Activated CD4-positive, alpha-beta memory T cell treated with anti-CD3 and anti-CD28 coated beads for 36 hours (primary cell): ENCODE results near the gene NOTCH1. TPM values are rescaled to one million over a fixed set of nuclear protein-coding genes. Genes with fewer than 3 reads are reported as not detected.

Experiments used
- CTCF ChIA-PET: fragments of 350-600 bp; sonication (Branson Sonifier 250); formaldehyde crosslinking; loops from one replicate; lab custom pipeline; 2021; ENCODE audit warnings: antibody characterized with exemption, inconsistent platforms; lab: Charles Lee
- POLR2A ChIA-PET: fragments of 350-600 bp; sonication (Branson Sonifier 250); formaldehyde crosslinking; loops from one replicate; lab custom pipeline; 2021; ENCODE audit warnings: antibody characterized with exemption; lab: Charles Lee
- DNase-seq: peaks from one replicate; pipeline ENCODE4 v3.0.0-alpha.2; 2020
- H3K27ac Mint-ChIP-seq: one replicate; pipeline ENCODE4 v1.8.0; 2021; ENCODE audit warnings: mixed read lengths
- H3K27me3 Mint-ChIP-seq: one replicate; pipeline ENCODE4 v1.8.0; 2021; ENCODE audit warnings: mixed read lengths
- H3K36me3 Mint-ChIP-seq: one replicate; pipeline ENCODE4 v1.8.0; 2021; ENCODE audit warnings: mixed read lengths
- H3K4me1 Mint-ChIP-seq: one replicate; pipeline ENCODE4 v1.8.0; 2021; ENCODE audit warnings: low read depth, mixed read lengths
- H3K4me3 Mint-ChIP-seq: one replicate; pipeline ENCODE4 v1.8.0; 2021; ENCODE audit warnings: mild to moderate bottlenecking, mixed read lengths
- H3K9me3 Mint-ChIP-seq: one replicate; pipeline ENCODE4 v1.8.0; 2021; ENCODE audit warnings: mixed read lengths
- intact Hi-C: fragments of 100-400 bp; cut with micrococcal nuclease; formaldehyde crosslinking; loops from one replicate; pipeline ENCODE4 v1.15.1; 2023
- total RNA-seq, 2 experiments: library from RNA; stranded (reverse); gene quantifications; one replicate each; pipeline ENCODE4 v1.2.3, GENCODE V29; 2021

Gene NOTCH1
- total RNA-seq, 2 experiments from 2014 or later: 67.0 to 68.3 TPM

- ChIA-PET POLR2A (no interaction called here), CTCF (no interaction called here)
- H3K4me3 Mint-ChIP-seq: no peak overlapping the region
- no peak overlapping the region for H3K27ac Mint-ChIP-seq
- H3K27me3 Mint-ChIP-seq: no peaks in the 10 kb centered on the region
- no peaks in the 10 kb centered on the region for H3K9me3 Mint-ChIP-seq
- H3K4me1 Mint-ChIP-seq: no peaks in the 10 kb centered on the region
- H3K36me3 Mint-ChIP-seq: peaks cover 31% of the 10 kb centered on the region
- DNase-seq: no peak
- intact Hi-C loops: no loop called here
Observed at GRCh38 chr9:136472640-136473353, 73.1 kb downstream of the NOTCH1 start.

DNA sequence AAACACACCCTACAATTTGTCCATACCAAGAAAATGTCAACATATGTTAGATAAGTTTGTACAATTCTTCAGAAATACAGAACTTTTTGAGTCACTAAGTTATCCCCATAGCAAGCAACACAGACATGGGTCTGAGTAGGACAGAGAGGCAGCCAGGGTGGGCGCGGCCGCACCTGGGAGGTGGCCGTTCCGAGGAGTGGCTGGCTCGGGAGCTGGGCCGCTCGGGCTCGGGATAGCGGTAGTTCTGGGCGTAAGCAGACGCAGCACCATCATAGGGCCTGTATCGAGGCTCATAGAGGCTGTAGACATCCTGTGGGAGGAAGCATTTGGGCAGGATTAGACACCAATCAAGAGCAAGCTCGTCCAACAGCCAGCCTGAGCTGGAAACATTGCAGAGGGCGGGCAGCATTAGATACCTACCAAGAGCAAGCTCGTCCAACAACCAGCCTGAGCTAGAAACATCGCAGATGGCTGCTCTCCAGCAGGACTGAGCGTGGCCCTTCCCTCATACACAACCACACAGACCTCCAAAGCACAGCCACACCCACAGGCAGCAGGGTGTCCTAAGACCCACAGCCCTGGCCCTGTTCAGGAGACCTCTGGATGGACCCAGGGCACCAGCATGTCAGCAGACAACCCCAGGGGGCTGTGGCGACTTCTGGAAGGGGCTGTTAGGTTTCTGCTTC, 73.9 kb downstream of the NOTCH1 start:
- H3K36me3 Mint-ChIP-seq: peaks cover 29% of the 10 kb centered on the region
- CTCF ChIA-PET: no interaction called here
- H3K9me3 Mint-ChIP-seq: no peaks in the 10 kb centered on the region

GRCh38 chr9:136470792-136471469, 74.9 kb downstream of the NOTCH1 start:
- no peaks in the 10 kb centered on the region for H3K9me3 Mint-ChIP-seq
- intact Hi-C loops: no loop called here
- no peak overlapping the region for H3K4me3 Mint-ChIP-seq
- H3K4me1 Mint-ChIP-seq: no peaks in the 10 kb centered on the region
- no peak for DNase-seq
- no peak overlapping the region for H3K27ac Mint-ChIP-seq
- H3K27me3 Mint-ChIP-seq: no peaks in the 10 kb centered on the region
- POLR2A ChIA-PET: interaction anchor here (0.8 kb wide), 1 partner anchor 61 kb away, joined by 3 read pairs; no protein-coding TSS in a partner anchor
- H3K36me3 Mint-ChIP-seq: peaks cover 35% of the 10 kb centered on the region
- CTCF ChIA-PET: interaction anchor here (0.9 kb wide), 1 partner anchor 15 kb away, joined by 3 read pairs; no protein-coding TSS in a partner anchor

More for the DNA sequence above, 73.9 kb downstream of the NOTCH1 start:
- Mint-ChIP-seq H3K4me3 (no peak overlapping the region), H3K27ac (no peak overlapping the region), H3K27me3 (no peaks in the 10 kb centered on the region), H3K4me1 (no peaks in the 10 kb centered on the region)
- POLR2A ChIA-PET: no interaction called here
- no peak for DNase-seq
- intact Hi-C loops: no loop called here

DNA sequence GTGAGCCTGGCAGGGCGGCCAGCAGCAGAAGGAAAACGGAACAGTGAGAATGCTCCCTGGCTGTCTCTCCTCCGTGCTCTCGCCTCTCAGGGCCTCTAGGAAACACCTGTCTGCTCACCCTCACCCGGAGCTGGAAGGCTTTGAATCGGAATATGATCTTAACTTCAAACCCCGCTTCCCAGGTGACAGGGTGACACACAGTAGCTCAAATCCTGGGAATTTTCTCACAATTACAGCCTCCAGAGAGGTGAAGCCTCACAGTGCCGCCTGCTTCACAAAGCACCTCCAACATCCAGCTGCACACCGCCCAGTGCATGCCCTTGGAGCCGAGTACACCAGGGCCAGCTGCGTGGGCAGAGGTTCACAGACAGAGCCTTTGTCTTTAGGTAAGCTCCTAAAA, 75.5 kb downstream of the NOTCH1 start:
- intact Hi-C loops: no loop called here
- no peak for DNase-seq
- Mint-ChIP-seq H3K4me3 (no peak overlapping the region), H3K9me3 (no peaks in the 10 kb centered on the region), H3K36me3 (peaks cover 34% of the 10 kb centered on the region), H3K4me1 (no peaks in the 10 kb centered on the region), H3K27ac (no peak overlapping the region), H3K27me3 (no peaks in the 10 kb centered on the region)
- POLR2A ChIA-PET: interaction anchor here (0.8 kb wide), 1 partner anchor 60 kb away, joined by 3 read pairs; no protein-coding TSS in a partner anchor
- CTCF ChIA-PET: interaction anchor here (0.9 kb wide), 1 partner anchor 15 kb away, joined by 3 read pairs; no protein-coding TSS in a partner anchor

- intact Hi-C loops: no loop called here
- Mint-ChIP-seq H3K36me3 (peaks cover 40% of the 10 kb centered on the region), H3K9me3 (no peaks in the 10 kb centered on the region), H3K4me3 (no peak overlapping the region), H3K27ac (no peak overlapping the region), H3K4me1 (no peaks in the 10 kb centered on the region), H3K27me3 (no peaks in the 10 kb centered on the region)
- CTCF ChIA-PET: interaction anchor here (0.7 kb wide), 1 partner anchor 16 kb away, joined by 3 read pairs; no protein-coding TSS in a partner anchor
- POLR2A ChIA-PET: no interaction called here
- no peak for DNase-seq
Observed at GRCh38 chr9:136467766-136468165, 78.1 kb downstream of the NOTCH1 start.

- H3K9me3 Mint-ChIP-seq: no peaks in the 10 kb centered on the region
- no peak overlapping the region for H3K4me3 Mint-ChIP-seq
- intact Hi-C loops: no loop called here
- DNase-seq: no peak
- H3K4me1 Mint-ChIP-seq: no peaks in the 10 kb centered on the region
- H3K27me3 Mint-ChIP-seq: no peaks in the 10 kb centered on the region
- ChIA-PET CTCF (no interaction called here), POLR2A (no interaction called here)
- no peak overlapping the region for H3K27ac Mint-ChIP-seq
- H3K36me3 Mint-ChIP-seq: peaks cover 49% of the 10 kb centered on the region
Observed at GRCh38 chr9:136466155-136466541, 79.7 kb downstream of the NOTCH1 start.

- Mint-ChIP-seq H3K27me3 (no peaks in the 10 kb centered on the region), H3K9me3 (no peaks in the 10 kb centered on the region), H3K36me3 (peaks cover 51% of the 10 kb centered on the region), H3K4me1 (no peaks in the 10 kb centered on the region), H3K4me3 (no peak overlapping the region), H3K27ac (no peak overlapping the region)
- CTCF ChIA-PET: no interaction called here
- POLR2A ChIA-PET: no interaction called here
- intact Hi-C loops: no loop called here
- DNase-seq: no peak
Observed at GRCh38 chr9:136465500-136466154, 80.2 kb downstream of the NOTCH1 start.

DNA sequence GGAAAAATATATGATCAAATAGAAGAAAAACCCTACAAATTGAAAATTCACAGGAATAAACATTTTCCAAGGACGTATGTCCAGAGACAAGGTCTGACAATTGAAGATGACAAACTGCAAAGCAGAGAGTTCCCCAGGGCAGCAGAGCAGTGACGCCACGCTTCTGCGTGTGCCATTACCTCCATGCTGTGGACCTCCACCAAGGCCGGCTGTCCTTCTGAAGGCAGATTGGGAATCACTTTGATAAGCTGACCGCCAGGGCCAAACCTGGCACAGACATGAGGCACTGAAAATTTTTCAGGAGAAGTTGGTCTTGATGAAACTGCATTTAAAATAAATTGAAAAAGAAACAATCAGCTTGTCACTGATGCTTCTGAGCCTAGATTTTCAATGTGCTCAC, 81.6 kb downstream of the NOTCH1 start:
- POLR2A ChIA-PET: no interaction called here
- H3K9me3 Mint-ChIP-seq: no peaks in the 10 kb centered on the region
- DNase-seq: no peak
- no peaks in the 10 kb centered on the region for H3K27me3 Mint-ChIP-seq
- H3K36me3 Mint-ChIP-seq: peaks cover 58% of the 10 kb centered on the region
- no peak overlapping the region for H3K4me3 Mint-ChIP-seq
- CTCF ChIA-PET: interaction anchor here (0.8 kb wide), 1 partner anchor 101 kb away, joined by 3 read pairs; the partner anchor contains the start of gene DNLZ
- H3K4me1 Mint-ChIP-seq: no peaks in the 10 kb centered on the region
- no peak overlapping the region for H3K27ac Mint-ChIP-seq
- intact Hi-C loops: no loop called here

- Mint-ChIP-seq H3K27ac (no peak overlapping the region), H3K4me1 (no peaks in the 10 kb centered on the region), H3K27me3 (no peaks in the 10 kb centered on the region), H3K9me3 (no peaks in the 10 kb centered on the region), H3K36me3 (peaks cover 65% of the 10 kb centered on the region), H3K4me3 (no peak overlapping the region)
- POLR2A ChIA-PET: no interaction called here
- CTCF ChIA-PET: no interaction called here
- no peak for DNase-seq
- intact Hi-C loops: no loop called here
Observed at GRCh38 chr9:136463578-136463977, 82.3 kb downstream of the NOTCH1 start.

- intact Hi-C loops: no loop called here
- no peak for DNase-seq
- Mint-ChIP-seq H3K4me1 (no peaks in the 10 kb centered on the region), H3K36me3 (peaks cover 63% of the 10 kb centered on the region), H3K4me3 (no peak overlapping the region), H3K9me3 (no peaks in the 10 kb centered on the region), H3K27ac (no peak overlapping the region), H3K27me3 (no peaks in the 10 kb centered on the region)
- CTCF ChIA-PET: no interaction called here
- POLR2A ChIA-PET: no interaction called here
Observed at GRCh38 chr9:136462664-136463063, 83.2 kb downstream of the NOTCH1 start.

DNA sequence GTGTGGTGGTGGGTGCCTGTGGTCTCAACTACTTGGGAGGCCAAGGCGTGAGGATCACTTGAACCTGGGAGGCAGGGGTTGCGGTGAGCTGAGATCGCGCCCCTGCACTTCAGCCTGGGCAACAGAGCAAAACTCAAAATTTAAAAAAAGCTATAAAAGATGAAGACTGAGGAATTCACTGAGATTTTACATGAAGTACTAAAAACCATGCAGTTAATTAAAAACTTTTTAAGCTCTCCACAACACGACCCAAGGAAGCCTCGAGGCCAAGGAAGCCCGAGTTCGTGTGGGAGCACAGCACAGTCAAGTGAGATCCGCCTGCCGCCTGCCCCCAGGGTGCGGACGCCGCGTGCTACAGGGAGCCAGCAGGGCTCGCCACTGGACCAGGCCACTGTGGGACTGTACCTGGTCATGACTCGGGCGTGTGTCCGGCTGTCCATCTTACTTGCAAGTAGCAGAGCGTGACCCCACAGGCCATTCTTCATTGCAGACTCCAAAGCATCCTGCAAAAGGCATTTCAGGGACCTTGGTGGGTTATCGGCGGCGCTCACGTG, 85.0 kb downstream of the NOTCH1 start:
- Mint-ChIP-seq H3K27ac (no peak overlapping the region), H3K36me3 (peaks cover 64% of the 10 kb centered on the region), H3K27me3 (no peaks in the 10 kb centered on the region), H3K4me3 (no peak overlapping the region), H3K9me3 (no peaks in the 10 kb centered on the region), H3K4me1 (no peaks in the 10 kb centered on the region)
- ChIA-PET CTCF (interaction anchor here (0.7 kb wide), 1 partner anchor 18 kb away, joined by 3 read pairs; no protein-coding TSS in a partner anchor), POLR2A (no interaction called here)
- no peak for DNase-seq
- intact Hi-C loops: no loop called here
